Stomach (tissue), 9 donors: ENCODE data around the gene RAD52. TPM values are rescaled to one million over a fixed set of nuclear protein-coding genes. Genes with fewer than 3 reads are reported as not detected.

ENCODE experiments used
- DNase-seq, 2 donors: peaks; one replicate each; pipeline versions ENCODE4 v3.0.0 to v3.0.0-alpha.2; 2013 to 2019
- H3K27ac ChIP-seq, 5 donors: fragments of 200-600 bp in 4 of 5; sonication (generic) in 4 of 5; one replicate each; pipeline ENCODE4 v1.5.1; 2013 to 2019; ENCODE audit warnings: mild to moderate bottlenecking in 1 of 5, moderate library complexity in 1 of 5
- H3K27me3 ChIP-seq, 3 donors: fragments of 200-600 bp; sonication (generic); one replicate each; pipeline ENCODE4 v1.5.1; 2017 to 2019; ENCODE audit warnings: mixed run types in 1 of 3
- H3K36me3 ChIP-seq, 4 donors: fragments of 200-600 bp; sonication (generic); 1 replicate in 3 of 4; 2 replicates in 1 of 4; pipeline ENCODE4 v1.5.1; 2016 to 2019
- H3K4me1 ChIP-seq, 4 donors: fragments of 200-600 bp; sonication (generic); one replicate each; pipeline ENCODE4 v1.5.1; 2016 to 2019
- H3K4me3 ChIP-seq, 4 donors: fragments of 200-600 bp; sonication (generic) in 3 of 4; one replicate each; pipeline ENCODE4 v1.5.1; 2016 to 2019; ENCODE audit warnings: mild to moderate bottlenecking in 1 of 4
- H3K9me3 ChIP-seq, 4 donors: fragments of 200-600 bp; sonication (generic); one replicate each; pipeline ENCODE4 v1.5.1; 2016 to 2019
- EP300 ChIP-seq: sonication (generic); formaldehyde crosslinking; IDR thresholded peaks from one replicate; pipeline ENCODE4 v1.6.1; 2017; ENCODE audit warnings: antibody characterized with exemption
- POLR2A ChIP-seq, 4 donors: fragments of 450-650 bp; IDR thresholded peaks; one replicate each; pipeline ENCODE4 v1.6.1; 2016; ENCODE audit warnings: antibody characterized with exemption in 4 of 4, control low read depth in 2 of 4, mild to moderate bottlenecking in 1 of 4, moderate library complexity in 1 of 4
- POLR2AphosphoS5 ChIP-seq, 3 donors: sonication (generic); formaldehyde crosslinking; IDR thresholded peaks; one replicate each; pipeline ENCODE4 v1.6.1; 2016; ENCODE audit warnings: antibody characterized with exemption in 3 of 3
- WGBS, 5 donors: extraction: QIAGEN DNeasy Blood & Tissue Kit in 3 of 5; methylation state at CpG; one replicate each; pipeline versions ENCODE4 v1.1.5 to v1.1.7; 2013 to 2018; 5-methylcytosine and 5-hydroxymethylcytosine counted together
- intact Hi-C: fragments of 100-400 bp; cut with DNase I; formaldehyde crosslinking; loops from one replicate; pipeline ENCODE4 v1.15.1; 2023; ENCODE audit warnings: low total_unique reads
- polyA plus RNA-seq, 3 donors: library from polyadenylated mRNA; stranded (reverse); fragments of 200-250 nt; gene quantifications; one replicate each; pipeline ENCODE4 v1.2.3, GENCODE V29; 2013
- total RNA-seq, 5 donors: library from RNA; depleted of rRNA; stranded (reverse); fragments of >200 nt; gene quantifications; one replicate each; pipeline versions ENCODE4 v1.1.0 to v1.2.3, GENCODE V29; 2014 to 2016
- TF ChIP-seq, protein P1 (sequence below), 7 experiments: fragments of 450-650 bp in 4 of 7; fragments of 200-600 bp in 3 of 7; sonication (generic) in 3 of 7; IDR thresholded peaks; one replicate each; pipeline ENCODE4 v1.5.1; 2016 to 2019; ENCODE audit warnings: antibody characterized with exemption in 7 of 7, control low read depth in 2 of 7, mild to moderate bottlenecking in 1 of 7
- donor health status: healthy with polysubstance abuse.
- donor health status: Bipolar disorder and iron deficiency.
- donor health status: healthy.

Gene RAD52
- total and polyA plus RNA-seq, 8 donors = 2.3 to 62.9 (median 11.2) TPM

DNA sequence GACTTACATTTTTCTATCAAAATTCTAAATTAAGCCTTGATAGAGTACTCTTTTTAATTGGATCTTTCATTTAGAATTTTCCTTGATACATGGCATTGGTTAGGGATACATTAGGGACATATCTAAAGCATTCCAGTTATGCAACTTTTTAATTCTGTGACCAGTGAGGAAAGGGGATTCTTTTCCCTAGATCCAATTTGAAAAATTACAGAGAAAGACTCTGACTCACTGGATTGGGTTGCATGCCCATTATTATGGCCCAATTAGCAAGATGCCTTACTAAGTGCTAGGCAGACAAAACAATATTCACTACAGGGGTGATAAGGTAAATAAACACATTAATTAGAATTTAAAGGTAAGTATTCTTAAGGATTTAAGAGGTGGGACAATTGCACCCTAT lies 5.2 kb upstream of the RAD52 start:
- Histone ChIP-seq H3K4me3 (no peak overlapping the region), H3K27ac (no peak overlapping the region), H3K36me3 (no peaks in the 10 kb centered on the region), H3K4me1 (peaks cover 0 to 5% (median 0%) of the 10 kb centered on the region in 4 donors), H3K27me3 (no peaks in the 10 kb centered on the region), H3K9me3 (no peaks in the 10 kb centered on the region)
- no peak for DNase-seq
- intact Hi-C loops = no loop called here
- no peak for TF ChIP-seq POLR2AphosphoS5 (IDR thresholded peaks at IDR 0.05)
- TF ChIP-seq EP300 = no peak
- TF ChIP-seq, protein P1, sequence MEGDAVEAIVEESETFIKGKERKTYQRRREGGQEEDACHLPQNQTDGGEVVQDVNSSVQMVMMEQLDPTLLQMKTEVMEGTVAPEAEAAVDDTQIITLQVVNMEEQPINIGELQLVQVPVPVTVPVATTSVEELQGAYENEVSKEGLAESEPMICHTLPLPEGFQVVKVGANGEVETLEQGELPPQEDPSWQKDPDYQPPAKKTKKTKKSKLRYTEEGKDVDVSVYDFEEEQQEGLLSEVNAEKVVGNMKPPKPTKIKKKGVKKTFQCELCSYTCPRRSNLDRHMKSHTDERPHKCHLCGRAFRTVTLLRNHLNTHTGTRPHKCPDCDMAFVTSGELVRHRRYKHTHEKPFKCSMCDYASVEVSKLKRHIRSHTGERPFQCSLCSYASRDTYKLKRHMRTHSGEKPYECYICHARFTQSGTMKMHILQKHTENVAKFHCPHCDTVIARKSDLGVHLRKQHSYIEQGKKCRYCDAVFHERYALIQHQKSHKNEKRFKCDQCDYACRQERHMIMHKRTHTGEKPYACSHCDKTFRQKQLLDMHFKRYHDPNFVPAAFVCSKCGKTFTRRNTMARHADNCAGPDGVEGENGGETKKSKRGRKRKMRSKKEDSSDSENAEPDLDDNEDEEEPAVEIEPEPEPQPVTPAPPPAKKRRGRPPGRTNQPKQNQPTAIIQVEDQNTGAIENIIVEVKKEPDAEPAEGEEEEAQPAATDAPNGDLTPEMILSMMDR (IDR thresholded peaks at IDR 0.05) = no peak

DNA sequence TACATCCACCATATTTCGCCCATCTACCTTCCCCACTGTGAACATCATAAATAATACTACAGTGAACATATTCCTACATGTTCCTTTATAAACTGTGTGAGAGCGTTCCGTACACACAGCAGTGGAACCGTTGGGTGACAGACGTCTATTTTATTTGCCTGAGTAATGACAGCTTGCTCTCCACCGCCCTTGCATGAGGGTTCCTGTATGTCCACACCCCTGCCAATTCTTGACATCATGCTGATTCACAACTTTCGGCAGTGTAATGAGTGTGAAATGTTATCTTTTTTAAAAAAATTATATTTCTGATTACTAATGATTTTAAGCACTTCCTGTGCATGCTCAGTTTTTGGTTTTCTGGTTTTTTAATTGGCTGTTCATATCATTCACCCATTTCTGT lies 4.3 kb upstream of the RAD52 start:
- no peaks in the 10 kb centered on the region for H3K36me3 ChIP-seq
- DNase-seq = no peak
- WGBS, 5 donors = 64 to 78% (median 66%) methylated on average over 7 of the region's 7 CpGs
- intact Hi-C loops = no loop called here
- no peaks in the 10 kb centered on the region for H3K27me3 ChIP-seq
- H3K9me3 ChIP-seq = no peaks in the 10 kb centered on the region
- TF ChIP-seq, protein P1 (IDR thresholded peaks at IDR 0.05) = no peak
- TF ChIP-seq POLR2A (IDR thresholded peaks at IDR 0.05) (no peak), POLR2AphosphoS5 (IDR thresholded peaks at IDR 0.05) (no peak), EP300 (no peak)
- peaks cover under 1 to 6% (median 3%) of the 10 kb centered on the region in 4 donors for H3K4me1 ChIP-seq
- no peak overlapping the region for H3K27ac ChIP-seq
- no peak overlapping the region for H3K4me3 ChIP-seq

DNA sequence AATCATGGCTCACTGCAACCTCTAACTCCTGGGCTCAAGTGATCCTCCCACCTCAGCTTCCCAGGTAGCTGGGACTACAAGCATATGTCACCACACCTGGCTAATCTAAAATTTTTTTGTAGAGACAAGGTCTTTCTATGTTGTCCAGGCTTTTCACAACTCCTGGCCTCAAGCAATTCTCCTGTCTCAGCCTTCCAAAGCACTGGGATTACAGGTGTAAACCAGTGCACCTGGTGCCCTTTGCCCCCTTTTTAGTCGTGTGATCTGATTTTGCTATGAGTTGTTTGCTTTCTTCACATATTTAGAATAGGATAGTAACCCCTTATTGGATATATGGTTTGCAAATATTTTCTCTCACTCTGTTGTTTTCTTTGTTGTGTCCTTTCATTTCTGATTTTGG lies 1.7 kb upstream of the RAD52 start:
- Histone ChIP-seq H3K36me3 (no peaks in the 10 kb centered on the region), H3K4me3 (no peak overlapping the region), H3K27me3 (no peaks in the 10 kb centered on the region), H3K27ac (no peak overlapping the region), H3K9me3 (no peaks in the 10 kb centered on the region), H3K4me1 (peaks cover 6 to 27% (median 16%) of the 10 kb centered on the region in 4 donors)
- DNase-seq = peak in 1 of 2 donors; percentile 49
- TF ChIP-seq POLR2A (IDR thresholded peaks at IDR 0.05) (no peak), POLR2AphosphoS5 (IDR thresholded peaks at IDR 0.05) (no peak), EP300 (no peak)
- TF ChIP-seq, protein P1 (IDR thresholded peaks at IDR 0.05) = no peak
- intact Hi-C loops = no loop called here
- WGBS, 5 donors = 17 to 28% (median 21%) methylated on average over 1 of the region's 1 CpG

DNA sequence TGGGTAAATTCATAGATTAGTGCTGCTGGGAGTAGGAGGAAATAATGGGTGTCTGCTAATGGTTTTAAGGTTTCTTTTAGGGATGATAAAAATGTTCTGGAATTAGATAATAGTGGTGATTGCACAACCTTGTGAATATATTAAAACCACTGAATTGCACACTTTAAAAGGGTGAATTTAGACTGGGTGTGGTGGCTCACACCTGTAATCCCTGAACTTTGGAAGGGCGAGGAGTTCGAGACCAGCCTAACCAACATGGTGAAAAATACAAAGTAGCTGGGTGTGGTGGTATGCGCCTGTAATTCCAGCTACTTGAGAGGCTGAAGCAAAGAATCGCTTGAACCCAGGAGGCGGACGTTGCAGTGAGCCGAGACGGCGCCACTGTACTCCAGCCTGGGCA lies 1.3 kb downstream of the RAD52 start:
- Histone ChIP-seq H3K36me3 (peaks cover 0 to 13% (median 10%) of the 10 kb centered on the region in 4 donors), H3K4me3 (peak overlapping the region; percentile 63 to 90 (median 72)), H3K27ac (peak overlapping the region in 4 of 5 donors; percentile 83 to 94 (median 92)), H3K4me1 (peaks cover 6 to 30% (median 16%) of the 10 kb centered on the region in 4 donors), H3K9me3 (no peaks in the 10 kb centered on the region), H3K27me3 (no peaks in the 10 kb centered on the region)
- intact Hi-C loops = loop anchor here (10.0 kb wide), 1 partner anchor 383 kb away; no protein-coding TSS in a partner anchor
- DNase-seq = peak in 1 of 2 donors; percentile 18
- TF ChIP-seq, protein P1 (IDR thresholded peaks at IDR 0.05) = no peak
- TF ChIP-seq POLR2A (IDR thresholded peaks at IDR 0.05) (no peak), POLR2AphosphoS5 (IDR thresholded peaks at IDR 0.05) (no peak), EP300 (no peak)
- 83 to 90% (median 86%) methylated on average over 9 of the region's 9 CpGs for WGBS, 5 donors
